Type B pancreatic cell (in vitro differentiated cells): ENCODE results near the gene SERPINB1. TPM values are rescaled to one million over a fixed set of nuclear protein-coding genes. Genes with fewer than 3 reads are reported as not detected.

Source experiments
- DNase-seq: peaks from one replicate; pipeline ENCODE4 v3.0.0; 2021; ENCODE audit warnings: mixed read lengths; ENCODE audit not compliant: unreplicated experiment; ENCODE audit errors: extremely low spot score
- H3K27ac Mint-ChIP-seq: 2 replicates; pipeline ENCODE4 v1.8.0; 2021; ENCODE audit warnings: mild to moderate bottlenecking, mixed read lengths
- H3K27me3 Mint-ChIP-seq: 2 replicates; pipeline ENCODE4 v1.8.0; 2021; ENCODE audit warnings: mixed read lengths
- H3K36me3 Mint-ChIP-seq: 2 replicates; pipeline ENCODE4 v1.8.0; 2021; ENCODE audit warnings: mixed read lengths
- H3K4me1 Mint-ChIP-seq: one replicate; pipeline ENCODE4 v1.8.0; 2021; ENCODE audit warnings: mixed read lengths; ENCODE audit not compliant: unreplicated experiment
- H3K4me3 Mint-ChIP-seq: 2 replicates; pipeline ENCODE4 v1.8.0; 2021; ENCODE audit warnings: mild to moderate bottlenecking, mixed read lengths
- H3K9me3 Mint-ChIP-seq: 2 replicates; pipeline ENCODE4 v1.8.0; 2021; ENCODE audit warnings: mixed read lengths
- total RNA-seq: library from RNA; stranded (reverse); gene quantifications from 2 replicates; pipeline ENCODE4 v1.2.1, GENCODE V29; 2021; ENCODE audit warnings: low replicate concordance
- TF ChIP-seq, protein P1 (sequence below): fragments of 200-600 bp; sonication (generic); conservative IDR thresholded peaks from 2 replicates; pipeline ENCODE4 v1.5.0; 2021; ENCODE audit warnings: antibody characterized with exemption, mild to moderate bottlenecking

SERPINB1 gene
- total RNA-seq, 1 donor from 2014 or later: 31.2 TPM

DNA sequence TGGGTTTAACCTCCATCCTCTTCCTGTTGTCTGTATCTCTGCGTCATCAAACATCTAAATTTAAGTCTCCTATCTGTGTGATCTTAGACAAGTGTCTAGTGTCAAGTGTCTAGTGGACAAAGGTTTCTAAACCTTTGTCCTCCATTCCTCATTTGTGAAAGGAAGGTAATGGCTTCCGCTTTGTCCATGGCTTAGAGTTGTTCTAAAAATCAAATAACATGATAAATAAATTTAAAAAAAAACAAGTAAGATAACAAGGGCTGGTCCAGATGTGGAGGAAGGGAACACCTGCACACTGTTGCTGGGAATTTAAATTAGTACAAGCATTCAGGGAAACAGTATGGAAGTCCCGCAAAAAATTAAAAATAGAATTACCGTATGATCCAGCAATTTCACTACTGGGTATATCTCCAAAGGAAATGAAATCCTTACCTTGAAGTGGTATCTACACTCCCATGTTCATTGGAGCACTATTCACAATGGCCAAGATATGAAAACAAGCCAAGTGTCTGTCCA, 17.6 kb upstream of the SERPINB1 start:
- Mint-ChIP-seq H3K9me3 (no peaks in the 10 kb centered on the region), H3K27me3 (no peaks in the 10 kb centered on the region), H3K36me3 (no peaks in the 10 kb centered on the region), H3K4me1 (peaks cover 35% of the 10 kb centered on the region), H3K27ac (no peak overlapping the region), H3K4me3 (peak overlapping the region; percentile 7)
- no peak for DNase-seq
- TF ChIP-seq, protein P1, sequence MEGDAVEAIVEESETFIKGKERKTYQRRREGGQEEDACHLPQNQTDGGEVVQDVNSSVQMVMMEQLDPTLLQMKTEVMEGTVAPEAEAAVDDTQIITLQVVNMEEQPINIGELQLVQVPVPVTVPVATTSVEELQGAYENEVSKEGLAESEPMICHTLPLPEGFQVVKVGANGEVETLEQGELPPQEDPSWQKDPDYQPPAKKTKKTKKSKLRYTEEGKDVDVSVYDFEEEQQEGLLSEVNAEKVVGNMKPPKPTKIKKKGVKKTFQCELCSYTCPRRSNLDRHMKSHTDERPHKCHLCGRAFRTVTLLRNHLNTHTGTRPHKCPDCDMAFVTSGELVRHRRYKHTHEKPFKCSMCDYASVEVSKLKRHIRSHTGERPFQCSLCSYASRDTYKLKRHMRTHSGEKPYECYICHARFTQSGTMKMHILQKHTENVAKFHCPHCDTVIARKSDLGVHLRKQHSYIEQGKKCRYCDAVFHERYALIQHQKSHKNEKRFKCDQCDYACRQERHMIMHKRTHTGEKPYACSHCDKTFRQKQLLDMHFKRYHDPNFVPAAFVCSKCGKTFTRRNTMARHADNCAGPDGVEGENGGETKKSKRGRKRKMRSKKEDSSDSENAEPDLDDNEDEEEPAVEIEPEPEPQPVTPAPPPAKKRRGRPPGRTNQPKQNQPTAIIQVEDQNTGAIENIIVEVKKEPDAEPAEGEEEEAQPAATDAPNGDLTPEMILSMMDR: no peak

DNA sequence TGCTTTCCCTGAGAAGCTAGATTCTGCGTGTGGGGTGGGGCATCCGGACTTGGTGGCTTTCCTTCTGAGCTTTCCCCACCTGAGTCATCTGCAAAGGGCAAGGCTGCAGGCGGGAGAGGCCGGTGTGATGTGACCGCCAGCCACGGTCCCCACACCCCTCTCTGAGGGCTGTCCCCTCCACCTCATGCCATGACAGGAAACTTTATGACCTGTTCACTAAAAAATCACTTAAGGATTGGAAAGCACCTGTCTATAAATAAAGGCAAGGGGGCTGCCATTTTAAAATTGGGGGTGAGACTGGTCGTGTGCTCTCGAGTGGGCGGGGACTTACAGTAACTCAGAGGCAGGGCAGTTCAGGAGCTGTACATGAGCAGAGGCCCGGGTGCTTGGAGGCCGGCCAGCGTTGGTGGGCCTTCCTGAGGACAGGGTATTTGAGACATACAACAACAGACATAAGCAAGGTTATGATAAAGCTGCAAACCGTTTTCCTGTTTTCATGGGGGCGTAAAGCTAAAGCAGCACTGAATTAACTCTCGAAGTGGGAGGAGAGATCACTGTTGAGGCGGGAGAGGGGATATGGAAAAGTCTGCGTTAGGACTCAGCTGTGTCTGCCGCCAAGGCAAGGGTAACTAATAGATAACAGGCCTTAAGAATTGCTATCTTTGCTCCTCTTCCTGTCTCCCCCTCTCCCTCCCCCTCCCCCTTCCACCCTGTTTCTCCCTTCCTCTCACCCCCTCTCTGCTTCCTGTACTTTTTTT, 16.1 kb upstream of the SERPINB1 start:
- peak overlapping the region; percentile 20 for H3K4me3 Mint-ChIP-seq
- H3K9me3 Mint-ChIP-seq: no peaks in the 10 kb centered on the region
- TF ChIP-seq, protein P1: no peak
- H3K36me3 Mint-ChIP-seq: no peaks in the 10 kb centered on the region
- peaks cover 40% of the 10 kb centered on the region for H3K4me1 Mint-ChIP-seq
- H3K27ac Mint-ChIP-seq: peak overlapping the region; percentile 81
- DNase-seq: no peak
- no peaks in the 10 kb centered on the region for H3K27me3 Mint-ChIP-seq

- peaks cover 43% of the 10 kb centered on the region for H3K4me1 Mint-ChIP-seq
- TF ChIP-seq, protein P1: no peak
Measured at GRCh38 chr6:2857185-2857579, 15.5 kb upstream of the SERPINB1 start.

GRCh38 chr6:2855061-2855519, 13.4 kb upstream of the SERPINB1 start:
- Mint-ChIP-seq H3K36me3 (no peaks in the 10 kb centered on the region), H3K9me3 (no peaks in the 10 kb centered on the region), H3K4me1 (peaks cover 46% of the 10 kb centered on the region), H3K27ac (peak overlapping the region; percentile 93), H3K4me3 (peak overlapping the region; percentile 47), H3K27me3 (no peaks in the 10 kb centered on the region)
- TF ChIP-seq, protein P1: no peak
- DNase-seq: no peak

More at GRCh38 chr6:2857185-2857579, 15.5 kb upstream of the SERPINB1 start:
- H3K36me3 Mint-ChIP-seq: no peaks in the 10 kb centered on the region
- no peaks in the 10 kb centered on the region for H3K27me3 Mint-ChIP-seq
- H3K27ac Mint-ChIP-seq: no peak overlapping the region
- no peak overlapping the region for H3K4me3 Mint-ChIP-seq
- DNase-seq: no peak
- no peaks in the 10 kb centered on the region for H3K9me3 Mint-ChIP-seq

- Mint-ChIP-seq H3K4me3 (peak overlapping the region; percentile 86), H3K9me3 (no peaks in the 10 kb centered on the region), H3K27me3 (no peaks in the 10 kb centered on the region), H3K4me1 (peaks cover 46% of the 10 kb centered on the region), H3K27ac (peak overlapping the region; percentile 93), H3K36me3 (no peaks in the 10 kb centered on the region)
- TF ChIP-seq, protein P1: no peak
- no peak for DNase-seq
Measured at GRCh38 chr6:2854396-2854982, 12.8 kb upstream of the SERPINB1 start.
